Common myeloid progenitor, CD34-positive (primary cell): ENCODE data around the gene CYP24A1.

Source experiments
- CTCF ChIA-PET: fragments of 350-600 bp; sonication (Branson Sonifier 250); formaldehyde crosslinking; loops from one replicate; lab custom pipeline; 2021; ENCODE audit warnings: antibody characterized with exemption; lab: Charles Lee
- POLR2A ChIA-PET: fragments of 350-600 bp; sonication (Branson Sonifier 250); formaldehyde crosslinking; loops from one replicate; lab custom pipeline; 2021; ENCODE audit warnings: antibody characterized with exemption; lab: Charles Lee
- DNase-seq, 3 donors: peaks; one replicate each; pipeline versions ENCODE4 v3.0.0 to v3.0.0-alpha.2; 2013
- H3K27ac ChIP-seq, 2 experiments: 1 replicate in 1 of 2; 2 replicates in 1 of 2; pipeline ENCODE4 v1.7.0; 2013; ENCODE audit warnings: inconsistent platforms in 2 of 2, low read length in 2 of 2, mild to moderate bottlenecking in 2 of 2, low read depth in 1 of 2, moderate library complexity in 1 of 2; ENCODE audit not compliant: severe bottlenecking in 2 of 2, insufficient read depth in 1 of 2, poor library complexity in 1 of 2
- H3K27me3 ChIP-seq, 5 experiments: replicated peaks in 2 of 5; 1 replicate in 3 of 5; 2 replicates in 2 of 5; pipeline versions ENCODE4 v1.6.1 to v1.7.0; 2013; ENCODE audit warnings: low read length in 4 of 5, mild to moderate bottlenecking in 2 of 5, moderate library complexity in 2 of 5, inconsistent platforms in 1 of 5; ENCODE audit not compliant: insufficient read depth in 5 of 5, control insufficient read depth in 4 of 5
- H3K36me3 ChIP-seq, 4 experiments: 1 replicate in 2 of 4; 2 replicates in 2 of 4; pipeline versions ENCODE4 v1.6.1 to v1.7.0; 2013; ENCODE audit warnings: low read length in 3 of 4, control low read depth in 1 of 4, mild to moderate bottlenecking in 1 of 4; ENCODE audit not compliant: control insufficient read depth in 4 of 4, insufficient read depth in 4 of 4
- H3K4me1 ChIP-seq, 4 experiments: 1 replicate in 3 of 4; 2 replicates in 1 of 4; pipeline versions ENCODE4 v1.6.1 to v1.7.1; 2013; ENCODE audit warnings: low read length in 3 of 4, mild to moderate bottlenecking in 3 of 4, control low read depth in 1 of 4, inconsistent platforms in 1 of 4, moderate library complexity in 1 of 4; ENCODE audit not compliant: control insufficient read depth in 4 of 4, insufficient read depth in 4 of 4; ENCODE audit errors: control extremely low read depth in 1 of 4
- H3K4me3 ChIP-seq, 7 experiments: 1 replicate in 4 of 7; 2 replicates in 3 of 7; pipeline versions ENCODE4 v1.5.1 to v1.7.0; 2013; ENCODE audit warnings: mild to moderate bottlenecking in 7 of 7, low read length in 6 of 7, moderate library complexity in 6 of 7, inconsistent platforms in 2 of 7, low read depth in 2 of 7, control low read depth in 1 of 7; ENCODE audit not compliant: insufficient read depth in 4 of 7, control insufficient read depth in 1 of 7; ENCODE audit errors: extremely low read depth in 1 of 7
- H3K9me3 ChIP-seq, 5 experiments: 1 replicate in 4 of 5; 2 replicates in 1 of 5; pipeline versions ENCODE4 v1.6.1 to v1.7.1; 2013; ENCODE audit warnings: low read length in 4 of 5, mild to moderate bottlenecking in 2 of 5, inconsistent platforms in 1 of 5, low read depth in 1 of 5, moderate library complexity in 1 of 5; ENCODE audit not compliant: control insufficient read depth in 4 of 5, insufficient read depth in 2 of 5; ENCODE audit errors: control extremely low read depth in 1 of 5
- WGBS: methylation state at CpG from one replicate; pipeline ENCODE4 v1.1.5; 2013; ENCODE audit not compliant: insufficient coverage; 5-methylcytosine and 5-hydroxymethylcytosine counted together

Gene CYP24A1

GRCh38 chr20:54144847-54145414 lies 28.9 kb downstream of the CYP24A1 start:
- ChIA-PET CTCF (no interaction called here), POLR2A (no interaction called here)
- Histone ChIP-seq H3K27me3 (peaks cover 0 to 6% (median 2%) of the 10 kb centered on the region in 5 experiments), H3K27ac (no peak overlapping the region), H3K4me1 (no peaks in the 10 kb centered on the region), H3K36me3 (no peaks in the 10 kb centered on the region), H3K4me3 (no peak overlapping the region), H3K9me3 (peaks cover 0 to 6% (median 2%) of the 10 kb centered on the region in 5 experiments)
- DNase-seq, result no peak
- WGBS, result 100% methylated on average over 1 of the region's 6 CpGs

GRCh38 chr20:54140927-54141566 lies 32.7 kb downstream of the CYP24A1 start:
- Histone ChIP-seq H3K4me1 (no peaks in the 10 kb centered on the region), H3K4me3 (no peak overlapping the region), H3K27me3 (peaks cover 0 to 10% (median 9%) of the 10 kb centered on the region in 5 experiments), H3K36me3 (no peaks in the 10 kb centered on the region), H3K9me3 (peaks cover 0 to 6% (median 2%) of the 10 kb centered on the region in 5 experiments), H3K27ac (no peak overlapping the region)
- DNase-seq, result no peak
- CTCF ChIA-PET, result no interaction called here
- POLR2A ChIA-PET, result no interaction called here
- 100% methylated on average over 1 of the region's 6 CpGs for WGBS

GRCh38 chr20:54140486-54140885 lies 33.3 kb downstream of the CYP24A1 start:
- ChIA-PET CTCF (no interaction called here), POLR2A (no interaction called here)
- Histone ChIP-seq H3K27ac (no peak overlapping the region), H3K27me3 (peaks cover 0 to 16% (median 9%) of the 10 kb centered on the region in 5 experiments), H3K4me1 (no peaks in the 10 kb centered on the region), H3K9me3 (peaks cover 0 to 6% (median 2%) of the 10 kb centered on the region in 5 experiments), H3K4me3 (no peak overlapping the region), H3K36me3 (no peaks in the 10 kb centered on the region)
- no peak for DNase-seq
- 100% methylated on average over 1 of the region's 3 CpGs for WGBS

- no peak for DNase-seq
- WGBS, result 91% methylated on average over 3 of the region's 6 CpGs
- POLR2A ChIA-PET, result no interaction called here
- no peak overlapping the region for H3K4me3 ChIP-seq
- CTCF ChIA-PET, result no interaction called here
- no peaks in the 10 kb centered on the region for H3K4me1 ChIP-seq
- peaks cover 0 to 16% (median 9%) of the 10 kb centered on the region in 5 experiments for H3K27me3 ChIP-seq
- peaks cover 0 to 6% (median 2%) of the 10 kb centered on the region in 5 experiments for H3K9me3 ChIP-seq
- no peak overlapping the region for H3K27ac ChIP-seq
- no peaks in the 10 kb centered on the region for H3K36me3 ChIP-seq
These were observed 33.7 kb downstream of the CYP24A1 start for GRCh38 chr20:54140067-54140466.

GRCh38 chr20:54139188-54139587 lies 34.6 kb downstream of the CYP24A1 start:
- CTCF ChIA-PET, result no interaction called here
- H3K27me3 ChIP-seq, result peaks cover 0 to 16% (median 9%) of the 10 kb centered on the region in 5 experiments

GRCh38 chr20:54138427-54138826 lies 35.4 kb downstream of the CYP24A1 start:
- H3K27me3 ChIP-seq, result peaks cover 0 to 16% (median 9%) of the 10 kb centered on the region in 5 experiments
- H3K27ac ChIP-seq, result no peak overlapping the region
- ChIA-PET CTCF (interaction anchor here (1.5 kb wide), 1 partner anchor 27 kb away, joined by 3 read pairs; no protein-coding TSS in a partner anchor), POLR2A (no interaction called here)
- no peak for DNase-seq
- H3K36me3 ChIP-seq, result no peaks in the 10 kb centered on the region
- H3K4me3 ChIP-seq, result no peak overlapping the region
- no peaks in the 10 kb centered on the region for H3K4me1 ChIP-seq
- WGBS, result no CpG with 5 or more reads among the region's 2 CpGs
- H3K9me3 ChIP-seq, result peaks cover 0 to 6% (median 2%) of the 10 kb centered on the region in 5 experiments

More at GRCh38 chr20:54139188-54139587, 34.6 kb downstream of the CYP24A1 start:
- WGBS, result 93% methylated on average over 4 of the region's 7 CpGs
- H3K4me1 ChIP-seq, result no peaks in the 10 kb centered on the region
- H3K9me3 ChIP-seq, result peaks cover 0 to 6% (median 2%) of the 10 kb centered on the region in 5 experiments
- H3K36me3 ChIP-seq, result no peaks in the 10 kb centered on the region
- POLR2A ChIA-PET, result no interaction called here
- no peak for DNase-seq
- no peak overlapping the region for H3K27ac ChIP-seq
- no peak overlapping the region for H3K4me3 ChIP-seq

- Histone ChIP-seq H3K4me3 (no peak overlapping the region), H3K9me3 (peaks cover 0 to 6% (median 2%) of the 10 kb centered on the region in 5 experiments), H3K27me3 (peaks cover 0 to 14% (median 9%) of the 10 kb centered on the region in 5 experiments), H3K27ac (no peak overlapping the region), H3K4me1 (no peaks in the 10 kb centered on the region), H3K36me3 (no peaks in the 10 kb centered on the region)
- ChIA-PET POLR2A (no interaction called here), CTCF (no interaction called here)
- WGBS, result 92% methylated on average over 5 of the region's 5 CpGs
- no peak for DNase-seq
These were observed 36.7 kb downstream of the CYP24A1 start for GRCh38 chr20:54137115-54137514.
